IMR-90 (cell line): ENCODE measurements around the gene EGF. TPM values are rescaled to one million over a fixed set of nuclear protein-coding genes. Genes with fewer than 3 reads are reported as not detected.

Experiments
- ATAC-seq: fragments of 200-7000 bp; cut with Tn5 transposase; 2 replicates; pipeline ENCODE4 v1.9.1; 2020; ENCODE audit warnings: low read depth, mild to moderate bottlenecking, moderate library complexity
- BruUV-seq: library from RNA; stranded (reverse); fragments of 400-500 nt; replicated peaks from 2 replicates; lab custom pipeline; 2021; lab: Mats Ljungman, UMichigan
- CTCF ChIA-PET: fragments of 300-600 bp; formaldehyde crosslinking; extraction: SDS; loops from one replicate; lab custom pipeline; 2021; ENCODE audit warnings: antibody characterized with exemption; lab: Yijun Ruan, JAX
- POLR2A ChIA-PET: fragments of 300-600 bp; sonication (Branson Sonifier 250); formaldehyde crosslinking; loops from one replicate; lab custom pipeline; 2022; ENCODE audit warnings: antibody characterized with exemption; ENCODE audit not compliant: unreplicated experiment; lab: Charles Lee
- DNase-seq: peaks from one replicate; pipeline ENCODE4 v3.0.0; 2013
- H2AFZ ChIP-seq: replicated peaks from 2 replicates; pipeline ENCODE3; 2013; ENCODE audit warnings: low read length, mild to moderate bottlenecking; ENCODE audit not compliant: poor library complexity
- H2AK5ac ChIP-seq: 2 replicates; pipeline ENCODE4 v1.6.1; 2013; ENCODE audit warnings: low read depth, low read length, inconsistent platforms
- H2AK9ac ChIP-seq: replicated peaks from 2 replicates; pipeline ENCODE3; 2013; ENCODE audit warnings: mild to moderate bottlenecking, low read depth, low read length, moderate library complexity; ENCODE audit not compliant: poor library complexity
- H2BK120ac ChIP-seq: 2 replicates; pipeline ENCODE4 v1.6.1; 2013; ENCODE audit warnings: low read depth, low read length, inconsistent platforms
- H2BK15ac ChIP-seq: 3 replicates; pipeline ENCODE4 v1.6.1; 2013; ENCODE audit warnings: low read depth, low read length, inconsistent platforms
- H2BK20ac ChIP-seq: 2 replicates; pipeline ENCODE4 v1.6.1; 2013; ENCODE audit warnings: low read depth, mild to moderate bottlenecking, inconsistent platforms, low read length, moderate library complexity
- H2BK5ac ChIP-seq: 2 replicates; pipeline ENCODE4 v1.6.1; 2013; ENCODE audit warnings: mild to moderate bottlenecking, low read depth, low read length, inconsistent platforms; ENCODE audit not compliant: poor library complexity, severe bottlenecking
- H3K14ac ChIP-seq: replicated peaks from 2 replicates; pipeline ENCODE4 v1.6.1; 2013; ENCODE audit warnings: low read depth, low read length, inconsistent platforms
- H3K18ac ChIP-seq: 2 replicates; pipeline ENCODE4 v1.6.1; 2013; ENCODE audit warnings: low read depth, low read length, control low read depth
- H3K23ac ChIP-seq: 2 replicates; pipeline ENCODE4 v1.6.1; 2013; ENCODE audit warnings: low read depth, low read length, inconsistent platforms
- H3K27ac ChIP-seq: 2 replicates; pipeline ENCODE4 v1.5.1; 2013; ENCODE audit warnings: mild to moderate bottlenecking, control low read depth, low read length; ENCODE audit not compliant: insufficient read depth
- H3K27me3 ChIP-seq: 2 replicates; pipeline ENCODE4 v1.6.1; 2013; ENCODE audit warnings: low read length; ENCODE audit not compliant: control insufficient read depth, insufficient read depth
- H3K36me3 ChIP-seq: 2 replicates; pipeline ENCODE4 v1.6.1; 2013; ENCODE audit warnings: low read length, mixed read lengths; ENCODE audit not compliant: control insufficient read depth, insufficient read depth
- H3K4ac ChIP-seq: 2 replicates; pipeline ENCODE4 v1.6.1; 2013; ENCODE audit warnings: low read depth, low read length, inconsistent platforms
- H3K4me1 ChIP-seq: 2 replicates; pipeline ENCODE4 v1.6.1; 2013; ENCODE audit warnings: low read length, mixed read lengths; ENCODE audit not compliant: control insufficient read depth, insufficient read depth
- H3K4me2 ChIP-seq: 2 replicates; pipeline ENCODE4 v1.6.1; 2013; ENCODE audit warnings: low read depth, mild to moderate bottlenecking, control low read depth, low read length, moderate library complexity
- H3K4me3 ChIP-seq: 2 replicates; pipeline ENCODE4 v1.5.1; 2013; ENCODE audit warnings: low read depth, mild to moderate bottlenecking, control low read depth, low read length, moderate library complexity; ENCODE audit not compliant: insufficient read depth
- H3K56ac ChIP-seq: 2 replicates; pipeline ENCODE4 v1.6.1; 2013; ENCODE audit warnings: low read length, inconsistent platforms; ENCODE audit not compliant: insufficient read depth; ENCODE audit errors: extremely low read depth
- H3K79me1 ChIP-seq, 2 experiments: 2 replicates each; pipeline ENCODE4 v1.6.1; 2013; ENCODE audit warnings: low read length in 2 of 2, inconsistent platforms in 1 of 2, low read depth in 1 of 2
- H3K9ac ChIP-seq: 2 replicates; pipeline ENCODE4 v1.6.1; 2013; ENCODE audit warnings: low read depth, low read length, control low read depth
- H3K9me1 ChIP-seq: 2 replicates; pipeline ENCODE4 v1.6.1; 2013; ENCODE audit warnings: low read length, inconsistent platforms; ENCODE audit not compliant: insufficient read depth
- H3K9me3 ChIP-seq: 2 replicates; pipeline ENCODE4 v1.6.1; 2013; ENCODE audit warnings: low read length; ENCODE audit not compliant: control insufficient read depth, insufficient read depth
- H4K20me1 ChIP-seq: 2 replicates; pipeline ENCODE4 v1.6.1; 2013; ENCODE audit warnings: low read length, inconsistent platforms; ENCODE audit not compliant: insufficient read depth
- H4K5ac ChIP-seq: 2 replicates; pipeline ENCODE4 v1.6.1; 2013; ENCODE audit warnings: mild to moderate bottlenecking, low read depth, low read length, control low read depth
- H4K8ac ChIP-seq, 2 experiments: 2 replicates each; pipeline ENCODE4 v1.6.1; 2013; ENCODE audit warnings: low read depth in 2 of 2, low read length in 2 of 2, control low read depth in 1 of 2, inconsistent platforms in 1 of 2
- H4K91ac ChIP-seq: 2 replicates; pipeline ENCODE4 v1.6.1; 2013; ENCODE audit warnings: low read depth, low read length, inconsistent platforms; ENCODE audit not compliant: insufficient read depth
- CEBPB ChIP-seq: IDR thresholded peaks from 2 replicates; pipeline ENCODE4 v1.6.1; 2012; ENCODE audit warnings: low read depth, low read length, improper control_type of control experiment
- FOS ChIP-seq: fragments of 150-350 bp; IDR thresholded peaks from 2 replicates; pipeline ENCODE4 v1.6.1; 2016; ENCODE audit warnings: low read depth, low read length
- MAFK ChIP-seq: IDR thresholded peaks from 2 replicates; pipeline ENCODE4 v1.6.1; 2012; ENCODE audit warnings: low read depth, low read length, improper control_type of control experiment
- MXI1 ChIP-seq: IDR thresholded peaks from 2 replicates; pipeline ENCODE4 v1.6.1; 2012; ENCODE audit warnings: low read depth, mild to moderate bottlenecking, low read length, moderate library complexity, borderline replicate concordance
- NFE2L2 ChIP-seq: fragments of 150-350 bp; IDR thresholded peaks from 2 replicates; pipeline ENCODE4 v1.6.1; 2016; ENCODE audit warnings: low read depth, mild to moderate bottlenecking, low read length
- POLR2A ChIP-seq: IDR thresholded peaks from 2 replicates; pipeline ENCODE4 v1.6.1; 2012; ENCODE audit warnings: mild to moderate bottlenecking, low read depth, low read length
- RAD21 ChIP-seq: IDR thresholded peaks from 2 replicates; pipeline ENCODE4 v1.6.1; 2012; ENCODE audit warnings: low read length, improper control_type of control experiment
- RCOR1 ChIP-seq: IDR thresholded peaks from 2 replicates; pipeline ENCODE4 v1.6.1; 2012; ENCODE audit warnings: mild to moderate bottlenecking, low read length, improper control_type of control experiment; ENCODE audit not compliant: insufficient replicate concordance
- RFX5 ChIP-seq: IDR thresholded peaks from 2 replicates; pipeline ENCODE4 v1.8.0; 2012; ENCODE audit warnings: low read depth, mild to moderate bottlenecking, low read length, moderate library complexity
- SMC3 ChIP-seq: fragments of 150-350 bp; IDR thresholded peaks from 2 replicates; pipeline ENCODE4 v1.6.1; 2016; ENCODE audit warnings: low read depth, mild to moderate bottlenecking, antibody characterized with exemption, low read length, moderate library complexity
- WGBS, 2 experiments: methylation state at CpG; one replicate each; pipeline versions ENCODE4 v1.1.5 to v1.1.7; 2013; ENCODE audit warnings: missing lambda C conversion rate in 2 of 2; ENCODE audit not compliant: insufficient read length in 1 of 2; ENCODE audit errors: extremely low coverage in 2 of 2; 5-methylcytosine and 5-hydroxymethylcytosine counted together
- dilution Hi-C: fragments of 300-500 bp; cut with HindIII; formaldehyde crosslinking; loops from one replicate; pipeline ENCODE4 v1.14.3; 2018; ENCODE audit warnings: low sequenced_read_pairs; ENCODE audit not compliant: unreplicated experiment
- in situ Hi-C: fragments of 300-500 bp; cut with MboI; formaldehyde crosslinking; loops from 3 replicates; pipeline ENCODE4 v1.14.3; 2019; ENCODE audit warnings: low sequenced_read_pairs, inconsistent platforms, mixed read lengths
- intact Hi-C: fragments of 100-400 bp; cut with micrococcal nuclease; formaldehyde crosslinking; loops from 2 replicates; pipeline ENCODE4 v1.10.0; 2022
- polyA plus RNA-seq, 3 experiments: library from polyadenylated mRNA; depleted of rRNA; stranded (reverse); fragments of >200 nt; gene quantifications; 2 replicates each; pipeline ENCODE4 v1.2.3, GENCODE V29; 2012; ENCODE audit warnings: low replicate concordance in 1 of 3
- total RNA-seq: library from RNA; depleted of rRNA; stranded (reverse); fragments of >200 nt; gene quantifications from 2 replicates; pipeline ENCODE4 v1.2.3, GENCODE V29; 2012
- TF ChIP-seq, protein P1 (sequence below): fragments of 150-350 bp; IDR thresholded peaks from 2 replicates; pipeline ENCODE4 v1.6.1; 2017; ENCODE audit warnings: mild to moderate bottlenecking, antibody characterized with exemption, low read length, low read depth
- TF ChIP-seq, protein P2 (sequence below): conservative IDR thresholded peaks from 2 replicates; pipeline ENCODE4 v1.5.1; 2012; ENCODE audit warnings: mild to moderate bottlenecking, low read depth, low read length, improper control_type of control experiment
- TF ChIP-seq, protein P3 (sequence below): fragments of 150-350 bp; IDR thresholded peaks from 2 replicates; pipeline ENCODE4 v1.6.1; 2016; ENCODE audit warnings: low read depth, mild to moderate bottlenecking, low read length, moderate library complexity, borderline replicate concordance

EGF gene
- total and polyA plus RNA-seq, 2 of the 4 experiments (the other 2 are of a cell fraction), result 1.7 to 2.2 TPM

DNA sequence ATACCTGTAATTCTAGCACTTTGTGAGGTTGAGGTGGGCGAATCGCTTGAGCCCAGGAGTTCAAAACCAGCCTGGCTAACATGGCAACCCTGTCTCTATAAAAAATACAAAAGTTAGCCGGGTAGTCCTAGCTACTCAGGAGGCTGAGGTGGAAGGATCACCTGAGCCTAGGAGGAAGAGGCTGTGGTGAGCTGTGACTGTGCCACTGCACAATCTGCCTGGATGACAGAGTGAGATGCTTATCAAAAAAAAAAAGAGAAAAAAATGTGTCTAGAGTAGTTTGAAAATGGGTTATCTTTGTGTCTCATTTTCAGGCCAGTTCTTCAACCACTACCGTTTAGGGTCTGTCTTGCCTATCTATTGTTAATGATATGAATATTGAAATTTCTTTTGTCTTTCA is 98.1 kb downstream of the EGF start:
- intact Hi-C loops, result no loop called here

More for the DNA sequence above, 98.1 kb downstream of the EGF start:
- Histone ChIP-seq H2BK20ac (no peak overlapping the region), H2AFZ (no peak overlapping the region), H4K91ac (no peak overlapping the region), H2BK15ac (no peak overlapping the region), H2AK9ac (no peak overlapping the region), H3K4ac (no peak overlapping the region), H3K27ac (no peak overlapping the region), H2BK5ac (no peak overlapping the region), H3K9me1 (no peaks in the 10 kb centered on the region), H3K27me3 (no peaks in the 10 kb centered on the region), H3K14ac (no peak overlapping the region), H3K4me3 (no peak overlapping the region), H3K4me1 (no peaks in the 10 kb centered on the region), H3K36me3 (no peaks in the 10 kb centered on the region), H3K9me3 (no peaks in the 10 kb centered on the region), H2BK120ac (no peak overlapping the region), H3K23ac (no peak overlapping the region), H3K79me1 (no peaks in the 10 kb centered on the region), H3K9ac (no peak overlapping the region), H3K18ac (no peak overlapping the region), H4K5ac (no peak overlapping the region), H4K20me1 (no peaks in the 10 kb centered on the region), H3K4me2 (no peak overlapping the region), H3K56ac (no peak overlapping the region), H2AK5ac (no peak overlapping the region), H4K8ac (no peak overlapping the region)
- in situ Hi-C loops (loop anchor here (25.0 kb wide), 1 partner anchor 302 kb away; no protein-coding TSS in a partner anchor), dilution Hi-C loops (no loop called here)
- no CpG with 5 or more reads among the region's 4 CpGs for WGBS, 2 experiments
- no peak for TF ChIP-seq MAFK
- TF ChIP-seq RFX5, result no peak
- TF ChIP-seq, protein P1, sequence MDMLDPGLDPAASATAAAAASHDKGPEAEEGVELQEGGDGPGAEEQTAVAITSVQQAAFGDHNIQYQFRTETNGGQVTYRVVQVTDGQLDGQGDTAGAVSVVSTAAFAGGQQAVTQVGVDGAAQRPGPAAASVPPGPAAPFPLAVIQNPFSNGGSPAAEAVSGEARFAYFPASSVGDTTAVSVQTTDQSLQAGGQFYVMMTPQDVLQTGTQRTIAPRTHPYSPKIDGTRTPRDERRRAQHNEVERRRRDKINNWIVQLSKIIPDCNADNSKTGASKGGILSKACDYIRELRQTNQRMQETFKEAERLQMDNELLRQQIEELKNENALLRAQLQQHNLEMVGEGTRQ, result no peak
- no peak for TF ChIP-seq POLR2A
- TF ChIP-seq, protein P2, sequence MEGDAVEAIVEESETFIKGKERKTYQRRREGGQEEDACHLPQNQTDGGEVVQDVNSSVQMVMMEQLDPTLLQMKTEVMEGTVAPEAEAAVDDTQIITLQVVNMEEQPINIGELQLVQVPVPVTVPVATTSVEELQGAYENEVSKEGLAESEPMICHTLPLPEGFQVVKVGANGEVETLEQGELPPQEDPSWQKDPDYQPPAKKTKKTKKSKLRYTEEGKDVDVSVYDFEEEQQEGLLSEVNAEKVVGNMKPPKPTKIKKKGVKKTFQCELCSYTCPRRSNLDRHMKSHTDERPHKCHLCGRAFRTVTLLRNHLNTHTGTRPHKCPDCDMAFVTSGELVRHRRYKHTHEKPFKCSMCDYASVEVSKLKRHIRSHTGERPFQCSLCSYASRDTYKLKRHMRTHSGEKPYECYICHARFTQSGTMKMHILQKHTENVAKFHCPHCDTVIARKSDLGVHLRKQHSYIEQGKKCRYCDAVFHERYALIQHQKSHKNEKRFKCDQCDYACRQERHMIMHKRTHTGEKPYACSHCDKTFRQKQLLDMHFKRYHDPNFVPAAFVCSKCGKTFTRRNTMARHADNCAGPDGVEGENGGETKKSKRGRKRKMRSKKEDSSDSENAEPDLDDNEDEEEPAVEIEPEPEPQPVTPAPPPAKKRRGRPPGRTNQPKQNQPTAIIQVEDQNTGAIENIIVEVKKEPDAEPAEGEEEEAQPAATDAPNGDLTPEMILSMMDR, result no peak
- TF ChIP-seq, protein P3, sequence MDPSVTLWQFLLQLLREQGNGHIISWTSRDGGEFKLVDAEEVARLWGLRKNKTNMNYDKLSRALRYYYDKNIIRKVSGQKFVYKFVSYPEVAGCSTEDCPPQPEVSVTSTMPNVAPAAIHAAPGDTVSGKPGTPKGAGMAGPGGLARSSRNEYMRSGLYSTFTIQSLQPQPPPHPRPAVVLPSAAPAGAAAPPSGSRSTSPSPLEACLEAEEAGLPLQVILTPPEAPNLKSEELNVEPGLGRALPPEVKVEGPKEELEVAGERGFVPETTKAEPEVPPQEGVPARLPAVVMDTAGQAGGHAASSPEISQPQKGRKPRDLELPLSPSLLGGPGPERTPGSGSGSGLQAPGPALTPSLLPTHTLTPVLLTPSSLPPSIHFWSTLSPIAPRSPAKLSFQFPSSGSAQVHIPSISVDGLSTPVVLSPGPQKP, result no peak
- no peak for TF ChIP-seq RAD21
- no peak for TF ChIP-seq SMC3
- TF ChIP-seq RCOR1, result no peak
- TF ChIP-seq MXI1, result no peak
- TF ChIP-seq CEBPB, result no peak
- no peak for TF ChIP-seq NFE2L2
- TF ChIP-seq FOS, result no peak
- DNase-seq (no peak), ATAC-seq (no peak)
- POLR2A ChIA-PET, result no interaction called here
- BruUV-seq, result no TSS peak
- CTCF ChIA-PET, result no interaction called here
